ENCODE measurements around the gene MADCAM1. TPM values are rescaled to one million over a fixed set of nuclear protein-coding genes. Genes with fewer than 3 reads are reported as not detected.

MADCAM1 gene
- total and polyA plus RNA-seq, 2 experiments from 2014 or later: 2.2 to 3.4 TPM

DNA sequence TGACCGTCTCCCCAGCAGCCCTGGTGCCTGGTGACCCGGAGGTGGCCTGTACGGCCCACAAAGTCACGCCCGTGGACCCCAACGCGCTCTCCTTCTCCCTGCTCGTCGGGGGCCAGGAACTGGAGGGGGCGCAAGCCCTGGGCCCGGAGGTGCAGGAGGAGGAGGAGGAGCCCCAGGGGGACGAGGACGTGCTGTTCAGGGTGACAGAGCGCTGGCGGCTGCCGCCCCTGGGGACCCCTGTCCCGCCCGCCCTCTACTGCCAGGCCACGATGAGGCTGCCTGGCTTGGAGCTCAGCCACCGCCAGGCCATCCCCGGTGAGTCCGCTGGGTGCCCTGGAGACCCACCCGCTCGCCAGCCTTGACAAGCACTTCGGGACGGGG is 2.2 kb downstream of the MADCAM1 start:
- Histone ChIP-seq H3K36me3 (no peaks in the 10 kb centered on the region), H3K4me1 (ENCODE audit: low read depth) (no peaks in the 10 kb centered on the region), H3K27ac (no peak overlapping the region), H3K27me3 (peaks cover 50% of the 10 kb centered on the region), H3K4me3 (no peak overlapping the region), H3K9me3 (ENCODE audit: low read depth) (no peaks in the 10 kb centered on the region)
- TF ChIP-seq, protein P1, sequence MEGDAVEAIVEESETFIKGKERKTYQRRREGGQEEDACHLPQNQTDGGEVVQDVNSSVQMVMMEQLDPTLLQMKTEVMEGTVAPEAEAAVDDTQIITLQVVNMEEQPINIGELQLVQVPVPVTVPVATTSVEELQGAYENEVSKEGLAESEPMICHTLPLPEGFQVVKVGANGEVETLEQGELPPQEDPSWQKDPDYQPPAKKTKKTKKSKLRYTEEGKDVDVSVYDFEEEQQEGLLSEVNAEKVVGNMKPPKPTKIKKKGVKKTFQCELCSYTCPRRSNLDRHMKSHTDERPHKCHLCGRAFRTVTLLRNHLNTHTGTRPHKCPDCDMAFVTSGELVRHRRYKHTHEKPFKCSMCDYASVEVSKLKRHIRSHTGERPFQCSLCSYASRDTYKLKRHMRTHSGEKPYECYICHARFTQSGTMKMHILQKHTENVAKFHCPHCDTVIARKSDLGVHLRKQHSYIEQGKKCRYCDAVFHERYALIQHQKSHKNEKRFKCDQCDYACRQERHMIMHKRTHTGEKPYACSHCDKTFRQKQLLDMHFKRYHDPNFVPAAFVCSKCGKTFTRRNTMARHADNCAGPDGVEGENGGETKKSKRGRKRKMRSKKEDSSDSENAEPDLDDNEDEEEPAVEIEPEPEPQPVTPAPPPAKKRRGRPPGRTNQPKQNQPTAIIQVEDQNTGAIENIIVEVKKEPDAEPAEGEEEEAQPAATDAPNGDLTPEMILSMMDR (IDR thresholded peaks at IDR 0.05; ENCODE audit: low read depth, low read length): no peak
- DNase-seq (ENCODE audit: low read depth in 1 of 2, low spot score in 1 of 2): no peak

- Histone ChIP-seq H3K4me1 (ENCODE audit: low read depth) (no peaks in the 10 kb centered on the region), H3K27ac (no peak overlapping the region), H3K9me3 (ENCODE audit: low read depth) (no peaks in the 10 kb centered on the region), H3K27me3 (peaks cover 50% of the 10 kb centered on the region), H3K36me3 (no peaks in the 10 kb centered on the region), H3K4me3 (no peak overlapping the region)
- DNase-seq (ENCODE audit: low read depth in 1 of 2, low spot score in 1 of 2): no peak
- TF ChIP-seq, protein P1 (IDR thresholded peaks at IDR 0.05; ENCODE audit: low read depth, low read length): no peak
Observed at GRCh38 chr19:498977-499623, 2.8 kb downstream of the MADCAM1 start.

DNA sequence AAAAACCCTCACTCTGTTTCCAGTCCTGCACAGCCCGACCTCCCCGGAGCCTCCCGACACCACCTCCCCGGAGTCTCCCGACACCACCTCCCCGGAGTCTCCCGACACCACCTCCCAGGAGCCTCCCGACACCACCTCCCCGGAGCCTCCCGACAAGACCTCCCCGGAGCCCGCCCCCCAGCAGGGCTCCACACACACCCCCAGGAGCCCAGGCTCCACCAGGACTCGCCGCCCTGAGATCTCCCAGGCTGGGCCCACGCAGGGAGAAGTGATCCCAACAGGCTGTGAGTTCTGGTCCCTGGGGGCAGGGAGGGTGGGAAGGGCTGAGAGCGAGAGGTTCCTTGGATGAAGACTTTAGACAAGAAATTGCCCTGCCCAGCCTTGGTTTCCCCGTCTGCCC is 5.4 kb downstream of the MADCAM1 start:
- H3K27ac ChIP-seq: no peak overlapping the region
- H3K36me3 ChIP-seq: no peaks in the 10 kb centered on the region
- TF ChIP-seq, protein P1 (IDR thresholded peaks at IDR 0.05; ENCODE audit: low read depth, low read length): no peak
- H3K4me3 ChIP-seq: no peak overlapping the region
- no peaks in the 10 kb centered on the region for H3K4me1 ChIP-seq (ENCODE audit: low read depth)
- peaks cover 45% of the 10 kb centered on the region for H3K27me3 ChIP-seq
- H3K9me3 ChIP-seq (ENCODE audit: low read depth): no peaks in the 10 kb centered on the region
- DNase-seq (ENCODE audit: low read depth in 1 of 2, low spot score in 1 of 2): no peak

GRCh38 chr19:504616-505015 is 8.3 kb downstream of the MADCAM1 start:
- Histone ChIP-seq H3K9me3 (ENCODE audit: low read depth) (no peaks in the 10 kb centered on the region), H3K4me3 (no peak overlapping the region), H3K36me3 (no peaks in the 10 kb centered on the region), H3K4me1 (ENCODE audit: low read depth) (peaks cover 3% of the 10 kb centered on the region), H3K27ac (no peak overlapping the region), H3K27me3 (peaks cover 19% of the 10 kb centered on the region)
- TF ChIP-seq, protein P1 (IDR thresholded peaks at IDR 0.05; ENCODE audit: low read depth, low read length): no peak
- no peak for DNase-seq (ENCODE audit: low read depth in 1 of 2, low spot score in 1 of 2)

- TF ChIP-seq, protein P1 (IDR thresholded peaks at IDR 0.05; ENCODE audit: low read depth, low read length): peak; percentile 84
- H3K9me3 ChIP-seq (ENCODE audit: low read depth): no peaks in the 10 kb centered on the region
- peak overlapping the region; percentile 89 for H3K27ac ChIP-seq
- no peaks in the 10 kb centered on the region for H3K36me3 ChIP-seq
- DNase-seq (ENCODE audit: low read depth in 1 of 2, low spot score in 1 of 2): peak; percentile 95 to 100
- H3K4me1 ChIP-seq (ENCODE audit: low read depth): peaks cover 11% of the 10 kb centered on the region
- peaks cover 2% of the 10 kb centered on the region for H3K27me3 ChIP-seq
- H3K4me3 ChIP-seq: peak overlapping the region; percentile 83
Observed at GRCh38 chr19:506404-507285, 10.4 kb downstream of the MADCAM1 start.
